Lower leg skin (tissue), 4 donors: Measurements from ENCODE around the gene CEP170. TPM values are rescaled to one million over a fixed set of nuclear protein-coding genes. Genes with fewer than 3 reads are reported as not detected.

Experiments
- DNase-seq, 2 donors: peaks; one replicate each; pipeline ENCODE4 v3.0.0-alpha.2; 2019; ENCODE audit warnings: low spot score in 2 of 2
- H3K4me3 ChIP-seq: fragments of 200-600 bp; sonication (generic); 2 replicates; pipeline ENCODE4 v1.5.1; 2017; ENCODE audit warnings: mild to moderate bottlenecking, low read depth; ENCODE audit not compliant: poor library complexity, severe bottlenecking
- CTCF ChIP-seq, 3 donors: fragments of 450-650 bp; IDR thresholded peaks; one replicate each; pipeline ENCODE4 v1.5.1; 2016; ENCODE audit warnings: antibody characterized with exemption in 3 of 3, mild to moderate bottlenecking in 3 of 3, moderate library complexity in 2 of 3
- POLR2A ChIP-seq, 2 donors: fragments of 450-650 bp; IDR thresholded peaks; one replicate each; pipeline ENCODE4 v1.6.1; 2016 to 2017; ENCODE audit warnings: antibody characterized with exemption in 2 of 2, mild to moderate bottlenecking in 1 of 2, moderate library complexity in 1 of 2
- WGBS, 2 donors: methylation state at CpG; one replicate each; pipeline ENCODE4 v1.1.5; 2018; 5-methylcytosine and 5-hydroxymethylcytosine counted together
- intact Hi-C: fragments of 100-400 bp; cut with DNase I; formaldehyde crosslinking; loops from one replicate; pipeline ENCODE4 v1.15.0; 2023; ENCODE audit warnings: low total_unique reads
- total RNA-seq, 4 donors: library from RNA; depleted of rRNA; stranded (reverse); fragments of >200 nt; gene quantifications; one replicate each; pipeline ENCODE4 v1.1.0, GENCODE V29; 2016

CEP170 gene
- total RNA-seq, 4 donors from 2014 or later = 18.6 to 27.8 (median 22.8) TPM

- WGBS, 2 donors = 99% methylated on average over 5 of the region's 5 CpGs
- no peak for DNase-seq
- intact Hi-C loops = no loop called here
- H3K4me3 ChIP-seq = no peak overlapping the region
- no peak for TF ChIP-seq POLR2A (IDR thresholded peaks at IDR 0.05)
- no peak for TF ChIP-seq CTCF (IDR thresholded peaks at IDR 0.05)
Observed at GRCh38 chr1:243281672-243282071, 26.6 kb upstream of the CEP170 start.

- DNase-seq = no peak
- WGBS, 2 donors = 47 to 49% methylated on average over 3 of the region's 3 CpGs
- intact Hi-C loops = no loop called here
- TF ChIP-seq POLR2A (IDR thresholded peaks at IDR 0.05) (no peak), CTCF (IDR thresholded peaks at IDR 0.05) (no peak)
- no peak overlapping the region for H3K4me3 ChIP-seq
Observed at GRCh38 chr1:243280571-243281129, 25.6 kb upstream of the CEP170 start.

GRCh38 chr1:243275316-243275715 is 20.2 kb upstream of the CEP170 start:
- no peak for DNase-seq
- intact Hi-C loops = no loop called here
- TF ChIP-seq POLR2A (IDR thresholded peaks at IDR 0.05) (no peak), CTCF (IDR thresholded peaks at IDR 0.05) (no peak)
- 82 to 84% methylated on average over 3 of the region's 3 CpGs for WGBS, 2 donors
- no peak overlapping the region for H3K4me3 ChIP-seq

- no peak for TF ChIP-seq POLR2A (IDR thresholded peaks at IDR 0.05)
- no peak for TF ChIP-seq CTCF (IDR thresholded peaks at IDR 0.05)
Observed at GRCh38 chr1:243273945-243274344, 18.9 kb upstream of the CEP170 start.

GRCh38 chr1:243273506-243273905 is 18.4 kb upstream of the CEP170 start:
- intact Hi-C loops = no loop called here
- WGBS, 2 donors = 84 to 87% methylated on average over 3 of the region's 3 CpGs
- H3K4me3 ChIP-seq = no peak overlapping the region

More at GRCh38 chr1:243273945-243274344, 18.9 kb upstream of the CEP170 start:
- no peak overlapping the region for H3K4me3 ChIP-seq
- intact Hi-C loops = no loop called here
- no peak for DNase-seq
- WGBS, 2 donors = 97% methylated on average over 2 of the region's 2 CpGs

More at GRCh38 chr1:243273506-243273905, 18.4 kb upstream of the CEP170 start:
- TF ChIP-seq POLR2A (IDR thresholded peaks at IDR 0.05) (no peak), CTCF (IDR thresholded peaks at IDR 0.05) (no peak)
- DNase-seq = no peak
